Stimulated activated CD4-positive, alpha-beta T cell treated with anti-CD3 and anti-CD28 coated beads, Interleukin-12 subunit alpha, Interleukin-12 subunit beta, amount 100 ng/mL, for 24 hours (primary cell): Measurements from ENCODE around the gene SLC6A19.
"Not testable (repeated sequence)": the region's sequence is repeated elsewhere in the genome, so short reads cannot be mapped to it uniquely, and the experiment has no call there.

ENCODE experiments used
- DNase-seq, 2 experiments: peaks; one replicate each; pipeline ENCODE4 v3.0.0-alpha.2; 2020; ENCODE audit warnings: low read depth in 2 of 2

SLC6A19 gene

DNA sequence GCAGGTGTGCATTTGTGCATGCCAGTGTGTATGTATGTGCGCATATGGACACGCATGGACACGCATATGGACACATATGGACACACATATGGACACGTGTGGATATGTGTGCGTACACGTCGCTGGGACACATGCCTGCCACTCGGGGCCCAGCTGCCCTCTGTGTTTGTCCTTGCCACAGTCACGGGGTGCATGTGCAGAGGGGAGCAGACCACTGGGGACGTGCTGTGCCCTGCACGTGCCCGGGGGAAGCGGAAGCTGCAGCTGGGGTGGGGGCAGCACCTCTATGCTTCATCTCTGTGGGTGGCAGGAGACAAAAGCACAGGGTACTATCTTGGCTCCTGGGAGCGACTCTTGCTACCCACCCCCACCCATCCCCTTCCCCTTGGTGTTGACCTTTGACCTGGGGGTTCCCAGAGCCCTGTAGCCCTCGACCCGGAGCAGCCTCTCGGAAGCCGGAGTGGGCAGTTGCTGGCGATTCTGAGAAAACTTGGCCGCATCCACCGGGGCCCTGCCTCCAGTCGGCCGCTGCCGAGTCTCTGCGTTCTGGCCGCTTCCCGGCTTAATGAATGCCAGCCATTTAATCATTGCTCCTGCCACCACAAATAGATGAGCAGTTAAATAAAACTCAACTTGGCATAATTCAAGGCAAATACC is 21.4 kb downstream of the SLC6A19 start:
- DNase-seq = no peak

GRCh38 chr5:1223278-1223670 is 21.9 kb downstream of the SLC6A19 start:
- no peak for DNase-seq

DNA sequence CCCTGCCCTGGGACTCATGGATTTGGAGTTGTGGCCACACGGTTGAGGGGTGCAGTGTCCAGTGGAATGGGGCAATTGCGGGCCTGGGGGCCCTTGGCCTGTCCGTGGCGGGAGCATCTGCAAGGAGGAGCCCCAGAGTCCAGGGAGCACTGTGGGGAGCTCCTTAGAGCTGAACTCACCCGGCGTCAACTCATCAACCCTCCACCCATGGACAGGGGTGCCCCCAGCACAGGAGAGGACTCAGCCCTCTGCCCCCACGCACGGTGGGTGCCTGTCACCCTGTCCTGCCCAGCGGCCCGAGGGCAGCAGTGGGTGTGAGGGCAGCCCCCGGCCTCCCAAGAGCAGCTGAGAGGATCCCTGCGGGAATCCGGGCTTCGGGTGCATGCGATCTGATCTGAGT is 23.2 kb downstream of the SLC6A19 start:
- DNase-seq = no peak

GRCh38 chr5:1225081-1225480 is 23.7 kb downstream of the SLC6A19 start, which contains the start of gene SLC6A18:
TSS of gene SLC6A18 (plus strand) at chr5:1225381. CDS start at chr5:1225478, 97 bp downstream.
- no peak for DNase-seq

DNA sequence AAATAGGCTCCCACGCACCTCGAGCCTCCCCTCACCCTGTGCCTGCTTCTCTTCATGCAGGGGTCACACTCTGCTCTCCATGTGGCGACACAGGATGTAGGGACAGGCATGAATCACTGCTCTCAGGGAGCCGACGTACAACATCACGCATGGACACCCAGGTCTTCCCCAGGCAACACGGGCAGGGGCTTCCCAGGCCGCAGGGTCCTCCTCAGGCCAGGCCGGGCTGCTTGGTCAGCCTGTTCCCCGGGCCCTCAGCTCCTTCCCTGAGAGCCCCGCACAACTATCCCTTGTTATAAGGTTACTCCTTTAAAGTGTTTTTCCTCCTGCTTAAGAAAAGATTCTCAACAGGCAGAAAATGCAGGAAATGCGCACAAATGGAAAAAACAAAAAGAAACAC is 24.8 kb downstream of the SLC6A19 start:
- DNase-seq = no peak

DNA sequence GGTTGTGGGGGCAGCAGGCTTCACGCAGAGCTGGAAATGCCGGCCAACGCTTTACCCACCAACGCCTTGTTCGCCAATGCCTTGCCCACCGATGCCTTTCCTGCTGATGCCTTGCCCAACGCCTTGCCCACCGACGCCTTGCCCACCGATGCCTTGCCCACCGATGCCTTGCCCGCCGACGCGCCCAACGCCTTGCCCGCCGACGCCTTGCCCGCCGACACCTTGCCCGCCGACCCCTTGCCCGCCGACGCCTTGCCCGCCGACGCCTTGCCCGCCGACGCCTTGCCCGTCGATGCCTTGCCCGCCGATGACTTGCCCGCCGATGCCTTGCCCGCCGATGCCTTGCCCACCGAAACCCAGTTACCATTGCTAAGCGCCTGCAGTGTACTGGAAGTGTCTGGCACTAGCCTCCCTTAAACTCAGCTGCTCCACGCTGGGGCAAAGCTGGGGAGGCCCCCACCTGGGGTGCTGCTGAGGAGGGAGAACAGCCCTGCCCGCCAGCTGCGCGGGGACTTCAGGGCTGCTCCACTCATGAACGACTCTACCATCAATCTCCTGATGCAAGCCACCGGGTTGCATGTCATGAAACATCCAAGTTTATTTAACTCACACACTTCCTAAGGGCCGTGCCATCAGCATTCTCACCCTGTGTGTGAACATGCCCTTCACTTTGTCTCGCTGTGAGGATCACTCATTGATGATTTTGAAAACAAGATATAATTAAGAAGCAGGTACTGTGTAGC is 25.6 kb downstream of the SLC6A19 start:
- DNase-seq = no peak

DNA sequence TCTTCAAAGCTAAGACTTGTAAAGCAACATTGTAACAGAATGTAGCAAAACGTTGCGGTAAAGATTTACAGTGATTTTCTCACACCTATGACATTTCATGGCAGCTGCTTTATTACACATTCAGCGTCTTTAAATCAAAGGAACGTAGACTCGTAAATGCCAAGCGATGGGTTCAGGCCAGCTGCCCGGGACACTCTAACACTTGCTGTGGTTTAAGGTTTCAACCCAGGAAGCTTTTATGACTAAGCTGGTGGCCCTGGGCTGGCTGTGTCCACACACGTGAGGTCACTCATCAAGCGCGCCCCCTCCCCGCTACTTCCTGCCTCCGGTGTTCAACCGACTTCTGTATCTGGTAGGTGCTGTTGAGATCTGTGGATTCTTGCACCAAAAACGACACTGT is 26.3 kb downstream of the SLC6A19 start:
- no peak for DNase-seq

DNA sequence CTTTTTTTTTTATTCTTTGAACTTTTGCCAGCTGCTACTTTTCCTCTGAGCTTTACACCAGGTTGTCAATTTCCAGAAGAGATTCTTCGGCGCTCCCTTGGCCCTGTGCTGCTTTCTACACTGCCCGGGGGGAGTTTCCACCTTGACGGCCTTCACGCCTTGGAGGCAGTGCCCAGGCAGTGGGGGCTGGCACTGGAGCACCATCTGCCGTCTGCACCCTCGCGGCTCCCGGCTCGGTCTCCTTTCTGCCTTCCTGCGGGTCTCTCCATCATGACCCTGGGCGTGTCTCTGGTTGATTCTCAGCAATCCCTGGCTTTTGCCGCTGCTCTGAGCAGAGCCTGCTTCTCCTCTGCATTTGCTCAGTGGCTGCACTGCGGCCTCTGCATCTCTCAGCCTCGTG is 26.7 kb downstream of the SLC6A19 start:
- DNase-seq = no peak

- DNase-seq = not testable (repeated sequence)
These were observed 27.6 kb downstream of the SLC6A19 start for GRCh38 chr5:1229023-1229422.

DNA sequence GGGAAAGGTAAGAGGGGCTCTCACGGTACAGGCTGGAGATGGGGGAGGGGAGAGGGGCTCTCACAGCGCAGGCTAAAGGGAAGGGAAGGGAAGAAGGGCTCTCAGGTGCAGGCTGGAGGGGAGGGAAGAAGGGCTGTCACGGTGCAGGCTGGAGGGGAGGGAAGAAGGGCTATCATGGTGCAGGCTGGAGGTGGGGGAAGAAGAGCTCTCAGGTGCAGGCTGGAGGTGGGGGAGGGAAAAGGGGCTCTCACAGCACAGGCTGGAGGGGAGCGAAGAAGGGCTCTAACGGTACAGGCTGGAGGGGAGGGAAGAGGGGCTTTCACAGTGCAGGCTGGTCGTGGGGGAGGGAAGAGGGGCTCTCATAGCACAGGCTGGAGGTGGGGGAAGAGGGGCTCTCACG is 28.4 kb downstream of the SLC6A19 start:
- no peak for DNase-seq

- no peak for DNase-seq
These were observed 29.2 kb downstream of the SLC6A19 start for GRCh38 chr5:1230551-1230950.

- no peak for DNase-seq
These were observed 30.0 kb downstream of the SLC6A19 start for GRCh38 chr5:1231354-1231905.

DNA sequence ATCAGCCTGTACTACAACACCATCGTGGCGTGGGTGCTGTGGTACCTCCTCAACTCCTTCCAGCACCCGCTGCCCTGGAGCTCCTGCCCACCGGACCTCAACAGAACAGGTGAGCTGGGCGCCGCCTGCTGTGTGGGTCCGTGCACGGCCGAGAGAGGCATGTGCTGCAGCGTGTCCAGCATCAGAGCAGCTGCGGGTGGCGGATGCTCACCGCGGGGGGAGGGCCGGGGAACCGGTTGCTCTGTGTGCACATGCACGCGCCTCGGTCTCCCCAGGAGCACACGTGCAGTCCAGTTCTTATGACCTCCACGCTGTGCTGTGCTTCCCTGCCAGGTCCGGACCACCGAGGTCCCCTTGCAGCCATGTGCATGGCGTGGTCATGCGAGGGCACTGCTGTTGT is 31.4 kb downstream of the SLC6A19 start:
- DNase-seq = no peak

- DNase-seq = no peak
These were observed 34.0 kb downstream of the SLC6A19 start for GRCh38 chr5:1235379-1235778.

- no peak for DNase-seq
These were observed 34.4 kb downstream of the SLC6A19 start for GRCh38 chr5:1235838-1236237.

DNA sequence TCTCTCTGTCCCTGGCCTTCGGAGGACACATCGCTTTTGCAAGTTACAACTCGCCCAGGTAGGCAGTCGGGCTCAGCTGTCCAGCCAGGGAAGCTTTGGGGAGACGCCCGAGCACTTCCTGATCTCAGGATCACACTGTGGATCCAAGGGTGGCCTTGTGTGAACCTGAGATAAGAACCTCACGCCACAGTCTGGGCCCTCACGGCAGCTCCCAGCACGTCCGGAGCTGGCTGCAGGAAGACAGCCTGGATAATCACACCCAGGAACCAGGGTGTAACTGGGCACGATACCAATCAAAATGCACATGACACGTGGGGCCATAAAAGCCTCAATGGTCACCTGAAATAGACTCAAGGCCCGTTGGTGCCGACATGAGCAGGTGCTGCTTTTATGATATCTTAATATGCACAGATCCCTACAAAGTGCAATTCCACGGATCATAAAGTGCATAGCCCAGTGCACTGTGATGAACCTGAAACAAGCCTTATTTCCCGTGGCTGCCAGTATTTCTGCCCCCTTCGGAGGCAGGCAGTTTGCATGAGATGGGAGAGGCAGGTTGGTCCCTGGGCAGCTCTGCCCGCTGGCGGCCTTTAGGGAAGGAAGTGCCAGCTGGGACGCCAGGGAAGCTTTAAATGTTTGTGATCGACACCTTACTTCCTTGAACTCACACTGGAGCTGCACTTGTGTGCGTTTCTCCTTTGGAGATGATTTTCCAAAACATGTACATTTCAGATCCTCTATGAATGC is 38.3 kb downstream of the SLC6A19 start:
- DNase-seq = no peak

DNA sequence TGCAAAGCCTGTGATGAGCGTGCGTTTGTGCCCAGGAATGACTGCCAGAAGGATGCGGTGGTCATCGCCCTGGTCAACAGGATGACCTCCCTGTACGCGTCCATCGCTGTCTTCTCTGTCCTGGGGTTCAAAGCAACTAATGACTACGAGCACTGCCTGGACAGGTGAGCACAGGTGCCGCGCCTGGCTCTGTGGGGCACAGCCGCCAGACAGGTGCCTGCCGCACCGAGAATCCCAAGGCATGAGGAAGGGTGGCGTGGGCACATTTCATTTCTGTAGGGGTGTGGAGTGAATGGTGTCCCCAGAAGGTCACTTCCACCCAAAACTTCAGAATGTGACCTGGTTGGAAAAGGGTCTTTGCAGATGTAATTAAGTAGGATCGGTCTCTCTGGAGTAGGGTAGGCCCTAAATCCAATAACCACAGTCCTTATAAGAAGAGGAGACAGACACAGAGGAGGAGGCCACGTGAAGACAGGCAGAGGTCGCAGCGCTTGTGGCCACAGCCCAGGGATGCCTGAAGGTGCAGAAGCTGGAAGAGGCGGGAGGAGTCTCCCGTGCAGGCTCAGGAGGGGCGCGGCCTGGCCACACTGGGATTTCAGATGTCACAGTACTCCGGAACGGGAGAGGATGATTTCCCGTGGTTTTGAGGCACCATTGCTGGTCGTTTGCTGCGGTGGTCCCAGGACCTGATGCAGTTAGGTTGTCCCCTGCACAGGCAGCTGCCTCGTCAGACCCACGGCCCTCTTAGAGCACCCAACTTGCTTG is 39.3 kb downstream of the SLC6A19 start:
- no peak for DNase-seq

DNA sequence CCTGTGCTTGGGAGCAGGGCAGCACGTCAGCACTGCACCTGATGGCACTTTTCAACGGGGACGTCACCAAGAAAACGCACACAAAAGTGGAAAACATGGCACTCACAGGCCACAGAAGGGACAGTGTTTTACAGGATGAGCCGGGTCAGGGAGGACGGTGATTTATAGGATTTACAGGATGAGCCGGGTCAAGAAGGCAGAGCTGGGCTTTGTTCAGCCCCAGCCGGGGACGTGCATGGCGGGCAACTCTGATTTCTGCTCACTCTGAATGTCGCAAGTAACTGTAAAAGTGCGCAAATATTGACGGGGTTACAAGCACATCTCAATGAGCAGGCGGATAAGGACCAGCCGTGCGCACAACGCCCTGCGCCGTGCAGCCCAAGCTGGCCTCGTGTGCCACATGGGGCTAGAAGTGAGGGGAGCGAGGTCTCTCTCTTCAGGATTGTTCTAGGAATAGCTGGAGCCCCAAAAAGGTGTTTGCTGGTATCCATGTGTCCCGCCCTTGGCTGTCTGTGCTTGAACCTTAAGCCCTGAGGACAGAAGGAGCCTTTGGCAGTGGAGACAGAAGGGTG is 40.2 kb downstream of the SLC6A19 start:
- no peak for DNase-seq

DNA sequence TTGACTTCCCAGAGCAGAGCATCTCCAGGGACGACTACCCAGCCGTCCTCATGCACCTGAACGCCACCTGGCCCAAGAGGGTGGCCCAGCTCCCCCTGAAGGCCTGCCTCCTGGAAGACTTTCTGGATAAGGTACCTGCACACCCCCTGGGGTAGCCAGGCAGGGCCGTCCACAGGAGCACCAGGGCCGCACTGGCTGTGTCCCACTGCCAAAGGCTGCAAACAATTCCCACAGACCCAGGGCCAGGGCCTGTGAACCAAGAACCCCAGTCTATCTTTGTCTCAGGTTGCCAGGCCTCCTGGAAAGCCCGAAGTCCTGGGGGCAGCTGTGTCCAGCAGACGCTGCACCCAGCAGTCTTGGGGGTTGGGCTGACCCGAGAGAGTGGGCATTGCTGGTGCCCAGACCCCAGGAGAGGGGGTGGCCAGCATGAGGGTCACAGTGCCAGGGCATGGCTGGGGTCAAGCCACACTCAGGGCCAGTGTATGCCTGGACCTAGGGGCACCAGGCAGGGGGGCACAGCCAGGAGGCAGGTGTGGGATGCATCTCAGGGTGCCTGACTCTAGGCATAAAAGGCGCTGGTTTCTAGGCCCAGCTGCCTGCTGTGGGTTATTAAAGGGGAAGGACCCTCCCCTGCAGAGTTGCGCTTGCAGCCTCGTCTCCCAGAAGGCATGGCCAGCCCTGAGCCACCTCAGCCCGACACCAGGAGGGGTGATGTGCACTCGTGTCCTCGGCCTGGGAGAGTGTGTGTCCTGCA is 41.5 kb downstream of the SLC6A19 start:
- DNase-seq = no peak

DNA sequence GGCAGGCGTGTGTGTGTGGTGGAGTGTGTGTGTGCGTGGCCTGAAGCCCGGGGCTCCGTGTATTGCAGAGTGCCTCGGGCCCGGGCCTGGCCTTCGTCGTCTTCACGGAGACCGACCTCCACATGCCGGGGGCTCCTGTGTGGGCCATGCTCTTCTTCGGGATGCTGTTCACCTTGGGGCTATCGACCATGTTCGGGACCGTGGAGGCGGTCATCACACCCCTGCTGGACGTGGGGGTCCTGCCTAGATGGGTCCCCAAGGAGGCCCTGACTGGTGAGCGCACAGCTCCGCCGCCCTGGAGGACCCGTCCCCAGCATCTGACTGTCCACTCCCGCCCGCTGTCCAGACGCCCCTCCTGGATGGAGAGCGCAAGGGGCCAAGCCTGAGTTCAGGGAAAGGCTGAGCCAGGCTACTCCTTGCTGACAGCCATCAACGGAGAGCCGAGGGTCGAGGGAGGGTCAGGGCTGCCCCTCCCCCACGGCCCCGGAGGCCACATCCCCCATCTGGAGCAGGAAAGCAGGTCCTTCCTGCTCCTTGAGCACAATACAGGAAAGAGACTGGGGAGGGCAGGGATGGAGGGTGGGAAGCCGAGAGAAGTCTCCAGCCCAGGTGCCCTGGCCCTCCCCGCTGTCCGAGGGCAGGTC is 42.2 kb downstream of the SLC6A19 start:
- no peak for DNase-seq
